Mucosa of rectum (tissue), 2 donors: ENCODE data around the gene ARHGAP27.
A peak's percentile ranks its signal among the peaks of the same experiment; 100 is the strongest.

Source experiments
- H3K27ac ChIP-seq, 2 donors: one replicate each; pipeline ENCODE4 v1.7.0; 2013; ENCODE audit warnings: inconsistent platforms in 2 of 2, low read depth in 2 of 2, low read length in 2 of 2
- H3K27me3 ChIP-seq, 2 donors: one replicate each; pipeline ENCODE4 v1.7.0; 2013; ENCODE audit warnings: low read length in 2 of 2; ENCODE audit not compliant: control insufficient read depth in 2 of 2, insufficient read depth in 2 of 2
- H3K36me3 ChIP-seq, 2 donors: one replicate each; pipeline ENCODE4 v1.7.0; 2013; ENCODE audit warnings: low read length in 2 of 2; ENCODE audit not compliant: control insufficient read depth in 2 of 2, insufficient read depth in 2 of 2
- H3K4me1 ChIP-seq, 2 donors: one replicate each; pipeline ENCODE4 v1.7.0; 2013; ENCODE audit warnings: low read length in 2 of 2, mild to moderate bottlenecking in 1 of 2; ENCODE audit not compliant: control insufficient read depth in 2 of 2, insufficient read depth in 2 of 2
- H3K4me3 ChIP-seq, 2 donors: one replicate each; pipeline ENCODE4 v1.7.0; 2013; ENCODE audit warnings: low read length in 2 of 2
- H3K9ac ChIP-seq, 2 donors: one replicate each; pipeline ENCODE4 v1.7.0; 2013; ENCODE audit warnings: low read length in 2 of 2, low read depth in 1 of 2, mild to moderate bottlenecking in 1 of 2
- H3K9me3 ChIP-seq, 2 donors: one replicate each; pipeline ENCODE4 v1.7.0; 2013; ENCODE audit warnings: low read length in 2 of 2; ENCODE audit not compliant: control insufficient read depth in 2 of 2
- donor health status: healthy.
- donor health status: Normal muscosa, but diverticular disease.

The ARHGAP27 gene

DNA sequence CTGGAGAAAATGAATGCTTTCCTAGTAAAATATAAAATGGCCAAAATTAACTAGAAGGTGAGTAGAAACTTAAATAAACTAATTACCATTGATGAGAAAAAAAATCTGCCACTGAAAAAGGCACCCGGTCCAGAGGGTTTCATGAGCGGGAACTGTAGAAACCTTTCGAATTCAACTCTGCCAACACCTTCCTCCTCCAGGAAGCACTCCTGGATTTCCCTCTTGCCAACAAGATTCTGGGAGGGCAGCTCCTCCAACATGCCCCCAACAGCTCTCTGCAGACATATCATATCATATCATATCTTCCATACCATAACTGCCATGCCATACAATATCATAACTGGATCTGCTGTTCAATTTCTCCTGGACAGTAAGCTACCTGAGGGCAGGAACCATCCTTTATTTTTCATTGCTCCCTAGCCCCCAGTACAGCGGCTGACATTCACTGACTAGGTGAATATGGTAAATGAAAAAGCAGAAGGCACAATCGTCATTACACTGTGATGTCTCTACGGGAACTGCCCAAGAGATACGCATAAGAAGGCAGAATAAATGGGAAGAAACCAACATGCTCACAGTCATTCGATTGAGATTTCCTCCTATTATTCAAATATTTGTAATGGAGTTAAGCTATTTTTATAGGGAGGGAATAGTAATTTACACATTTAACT, 9.2 kb downstream of the ARHGAP27 start:
- peak overlapping the region; percentile 73 to 94 for H3K9ac ChIP-seq
- peaks cover 26 to 36% of the 10 kb centered on the region in 2 donors for H3K4me1 ChIP-seq
- H3K27ac ChIP-seq: peak overlapping the region; percentile 93 to 98
- no peaks in the 10 kb centered on the region for H3K9me3 ChIP-seq
- H3K27me3 ChIP-seq: no peaks in the 10 kb centered on the region
- H3K4me3 ChIP-seq: peak overlapping the region; percentile 71 to 77
- no peaks in the 10 kb centered on the region for H3K36me3 ChIP-seq

GRCh38 chr17:45414990-45415881, 17.4 kb downstream of the ARHGAP27 start:
- peak overlapping the region; percentile 87 to 92 for H3K27ac ChIP-seq
- peaks cover 52 to 59% of the 10 kb centered on the region in 2 donors for H3K4me1 ChIP-seq
- H3K36me3 ChIP-seq: no peaks in the 10 kb centered on the region
- no peaks in the 10 kb centered on the region for H3K9me3 ChIP-seq
- no peaks in the 10 kb centered on the region for H3K27me3 ChIP-seq
- peak overlapping the region; percentile 5 to 7 for H3K4me3 ChIP-seq
- H3K9ac ChIP-seq: peak overlapping the region; percentile 60

DNA sequence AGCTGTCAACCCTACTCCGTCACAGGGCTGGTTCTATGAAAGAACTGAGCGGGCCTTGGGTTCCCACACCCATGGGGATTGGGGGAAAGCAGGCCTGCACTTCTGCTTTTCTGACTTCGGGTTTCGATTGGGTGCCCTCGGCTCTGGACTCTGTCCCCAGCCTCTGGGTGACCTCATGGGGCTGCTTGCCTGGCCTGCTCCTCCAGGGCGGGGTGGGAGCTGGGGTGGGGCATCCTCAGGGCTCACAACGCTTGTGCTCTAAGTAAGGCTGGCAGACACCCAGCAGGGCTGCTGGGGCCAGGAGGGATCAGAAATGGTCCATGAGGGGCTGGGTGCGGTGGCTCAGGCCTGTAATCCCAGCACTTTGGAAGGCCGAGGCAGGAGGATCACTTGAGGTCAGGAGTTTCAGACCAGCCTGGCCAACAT, 19.2 kb downstream of the ARHGAP27 start:
- no peaks in the 10 kb centered on the region for H3K9me3 ChIP-seq
- H3K27ac ChIP-seq: peak overlapping the region; percentile 87 to 92
- H3K9ac ChIP-seq: peak overlapping the region in 1 of 2 donors; percentile 62
- H3K4me1 ChIP-seq: peaks cover 65 to 69% of the 10 kb centered on the region in 2 donors
- H3K27me3 ChIP-seq: no peaks in the 10 kb centered on the region
- peaks cover 0 to 4% of the 10 kb centered on the region in 2 donors for H3K36me3 ChIP-seq
- peak overlapping the region in 1 of 2 donors; percentile 26 for H3K4me3 ChIP-seq

- Histone ChIP-seq H3K27me3 (no peaks in the 10 kb centered on the region), H3K4me3 (peak overlapping the region; percentile 14 to 37), H3K9ac (peak overlapping the region; percentile 52 to 61), H3K36me3 (peaks cover 0 to 4% of the 10 kb centered on the region in 2 donors), H3K4me1 (peaks cover 81 to 86% of the 10 kb centered on the region in 2 donors), H3K27ac (peak overlapping the region; percentile 89 to 94), H3K9me3 (no peaks in the 10 kb centered on the region)
Observed at GRCh38 chr17:45411348-45412105, 21.1 kb downstream of the ARHGAP27 start.

DNA sequence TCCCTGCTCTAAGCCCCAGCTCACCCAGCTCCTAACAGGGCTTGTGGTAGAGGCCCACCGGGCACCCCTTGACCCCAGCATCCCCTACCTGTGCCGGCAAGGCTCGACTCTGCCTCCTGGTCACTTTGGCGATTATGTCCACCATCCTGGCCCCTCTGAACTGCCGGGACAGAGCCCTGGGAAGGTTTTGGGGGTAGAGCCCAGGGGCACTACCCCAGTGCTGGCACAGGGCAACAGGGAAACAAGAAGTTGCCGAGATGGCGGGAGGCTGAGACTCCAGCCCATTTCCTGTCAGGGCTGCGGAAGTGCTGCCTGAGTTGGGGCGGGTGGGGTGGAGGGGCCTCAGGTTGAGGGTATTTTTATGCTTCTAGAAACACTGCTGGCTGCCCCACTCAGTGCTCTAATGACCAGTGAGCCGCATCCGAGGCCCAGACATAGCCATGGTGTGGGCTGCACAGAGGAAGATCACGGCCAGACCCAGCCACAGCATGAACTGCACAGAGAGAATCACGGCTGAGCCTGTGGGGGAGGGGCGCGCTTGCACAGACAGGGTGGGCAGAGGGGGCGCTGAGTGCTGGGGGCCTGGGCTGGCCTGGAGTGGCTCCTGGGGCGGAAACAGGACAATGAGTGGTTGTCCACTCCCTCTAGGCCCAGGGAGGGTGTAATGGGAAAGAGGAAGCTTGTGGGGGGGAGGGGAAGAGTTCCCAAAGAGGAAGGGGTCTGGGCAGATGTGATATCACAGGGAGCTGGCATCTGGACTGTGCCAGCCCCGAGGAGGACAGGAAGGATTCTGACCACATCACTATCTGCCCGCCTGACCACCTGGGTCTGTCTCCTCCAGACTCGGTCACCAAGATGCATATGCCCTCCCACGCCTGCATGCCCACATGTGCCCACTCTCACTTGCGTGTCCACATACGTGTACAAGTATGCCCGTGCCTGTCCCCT, 22.3 kb downstream of the ARHGAP27 start:
- Histone ChIP-seq H3K9me3 (no peaks in the 10 kb centered on the region), H3K4me1 (peaks cover 87 to 92% of the 10 kb centered on the region in 2 donors), H3K27ac (peak overlapping the region; percentile 89 to 94), H3K36me3 (peaks cover 0 to 4% of the 10 kb centered on the region in 2 donors), H3K9ac (peak overlapping the region; percentile 61 to 70), H3K27me3 (no peaks in the 10 kb centered on the region), H3K4me3 (peak overlapping the region; percentile 37 to 76)

GRCh38 chr17:45409659-45410076, 23.0 kb downstream of the ARHGAP27 start:
- H3K9me3 ChIP-seq: no peaks in the 10 kb centered on the region

GRCh38 chr17:45408611-45409421, 23.9 kb downstream of the ARHGAP27 start:
- Histone ChIP-seq H3K9ac (peak overlapping the region; percentile 47 to 70), H3K4me1 (peaks cover 76 to 82% of the 10 kb centered on the region in 2 donors), H3K9me3 (no peaks in the 10 kb centered on the region), H3K27ac (peak overlapping the region; percentile 89 to 94), H3K36me3 (peaks cover 11 to 17% of the 10 kb centered on the region in 2 donors), H3K27me3 (no peaks in the 10 kb centered on the region), H3K4me3 (peak overlapping the region; percentile 19 to 76)

More at GRCh38 chr17:45409659-45410076, 23.0 kb downstream of the ARHGAP27 start:
- Histone ChIP-seq H3K36me3 (peaks cover 3 to 9% of the 10 kb centered on the region in 2 donors), H3K27ac (peak overlapping the region; percentile 89 to 94), H3K9ac (peak overlapping the region; percentile 47 to 70), H3K4me1 (peaks cover 83 to 90% of the 10 kb centered on the region in 2 donors), H3K27me3 (no peaks in the 10 kb centered on the region), H3K4me3 (peak overlapping the region; percentile 37 to 76)

DNA sequence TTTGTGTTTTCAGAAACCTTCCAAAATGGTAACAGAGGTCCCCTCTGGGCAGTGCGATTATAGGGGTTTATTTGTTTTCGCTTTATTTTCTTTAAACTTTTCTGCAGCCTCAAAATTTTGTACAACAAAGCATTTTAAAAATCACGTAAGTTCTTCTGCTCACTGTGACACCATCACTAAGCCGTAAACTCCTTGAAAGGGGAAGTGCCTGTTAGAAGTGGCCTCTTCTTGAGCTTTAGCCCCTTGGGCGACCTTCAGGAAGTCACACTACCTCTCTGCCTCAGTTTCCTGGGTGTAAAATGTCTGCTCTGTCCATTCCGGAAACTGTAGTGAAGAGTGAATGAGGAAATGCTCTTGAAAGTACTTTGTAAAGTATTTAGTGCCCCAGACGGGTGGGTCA, 26.6 kb downstream of the ARHGAP27 start:
- Histone ChIP-seq H3K9me3 (no peaks in the 10 kb centered on the region), H3K4me1 (peaks cover 56 to 60% of the 10 kb centered on the region in 2 donors), H3K27ac (peak overlapping the region; percentile 94 to 95)

More for the DNA sequence above, 26.6 kb downstream of the ARHGAP27 start:
- Histone ChIP-seq H3K9ac (peak overlapping the region; percentile 68 to 75), H3K36me3 (peaks cover 33 to 40% of the 10 kb centered on the region in 2 donors), H3K4me3 (peak overlapping the region; percentile 45 to 55), H3K27me3 (no peaks in the 10 kb centered on the region)
